GM06990 (cell line): Measurements from ENCODE around the gene TOB2.

ENCODE experiments used
- DNase-seq: peaks from one replicate; pipeline ENCODE4 v3.0.0-alpha.2; 2011; ENCODE audit not compliant: insufficient read length; ENCODE audit errors: extremely low read depth
- H3K27me3 ChIP-seq: replicated peaks from 2 replicates; pipeline ENCODE4 v1.6.0; 2011; ENCODE audit warnings: low read length; ENCODE audit not compliant: control insufficient read depth, insufficient read depth
- H3K36me3 ChIP-seq: 2 replicates; pipeline ENCODE4 v1.5.1; 2011; ENCODE audit warnings: low read length; ENCODE audit not compliant: control insufficient read depth, insufficient read depth
- H3K4me3 ChIP-seq: replicated peaks from 2 replicates; pipeline ENCODE4 v1.5.1; 2011; ENCODE audit warnings: low read depth, mild to moderate bottlenecking, control low read depth, low read length
- TF ChIP-seq, protein P1 (sequence below): IDR thresholded peaks from 2 replicates; pipeline ENCODE4 v1.5.1; 2011; ENCODE audit warnings: low read length, control low read depth, mild to moderate bottlenecking, inconsistent platforms; ENCODE audit not compliant: insufficient read depth, poor library complexity, severe bottlenecking

TOB2 gene

GRCh38 chr22:41384128-41384527 lies 62.5 kb downstream of the TOB2 start:
- peaks cover 4% of the 10 kb centered on the region for H3K36me3 ChIP-seq
- TF ChIP-seq, protein P1, sequence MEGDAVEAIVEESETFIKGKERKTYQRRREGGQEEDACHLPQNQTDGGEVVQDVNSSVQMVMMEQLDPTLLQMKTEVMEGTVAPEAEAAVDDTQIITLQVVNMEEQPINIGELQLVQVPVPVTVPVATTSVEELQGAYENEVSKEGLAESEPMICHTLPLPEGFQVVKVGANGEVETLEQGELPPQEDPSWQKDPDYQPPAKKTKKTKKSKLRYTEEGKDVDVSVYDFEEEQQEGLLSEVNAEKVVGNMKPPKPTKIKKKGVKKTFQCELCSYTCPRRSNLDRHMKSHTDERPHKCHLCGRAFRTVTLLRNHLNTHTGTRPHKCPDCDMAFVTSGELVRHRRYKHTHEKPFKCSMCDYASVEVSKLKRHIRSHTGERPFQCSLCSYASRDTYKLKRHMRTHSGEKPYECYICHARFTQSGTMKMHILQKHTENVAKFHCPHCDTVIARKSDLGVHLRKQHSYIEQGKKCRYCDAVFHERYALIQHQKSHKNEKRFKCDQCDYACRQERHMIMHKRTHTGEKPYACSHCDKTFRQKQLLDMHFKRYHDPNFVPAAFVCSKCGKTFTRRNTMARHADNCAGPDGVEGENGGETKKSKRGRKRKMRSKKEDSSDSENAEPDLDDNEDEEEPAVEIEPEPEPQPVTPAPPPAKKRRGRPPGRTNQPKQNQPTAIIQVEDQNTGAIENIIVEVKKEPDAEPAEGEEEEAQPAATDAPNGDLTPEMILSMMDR: no peak
- H3K27me3 ChIP-seq: no peaks in the 10 kb centered on the region
- no peak overlapping the region for H3K4me3 ChIP-seq
- DNase-seq: no peak
